Testis (tissue), 3 donors: Measurements from ENCODE around the gene KRT23. TPM values are rescaled to one million over a fixed set of nuclear protein-coding genes. Genes with fewer than 3 reads are reported as not detected.

Source experiments
- DNase-seq: peaks from one replicate; pipeline ENCODE4 v3.0.0-alpha.2; 2019
- H3K27ac ChIP-seq, 2 donors: fragments of 200-600 bp; sonication (generic); one replicate each; pipeline ENCODE4 v1.5.1; 2019
- H3K27me3 ChIP-seq: fragments of 200-600 bp; sonication (generic); one replicate; pipeline ENCODE4 v1.5.1; 2019
- H3K36me3 ChIP-seq: fragments of 200-600 bp; sonication (generic); one replicate; pipeline ENCODE4 v1.5.1; 2017; ENCODE audit warnings: low read depth; ENCODE audit errors: missing control alignments
- H3K4me1 ChIP-seq: fragments of 200-600 bp; sonication (generic); one replicate; pipeline ENCODE4 v1.5.1; 2019
- H3K4me3 ChIP-seq, 2 donors: fragments of 200-600 bp; sonication (generic); one replicate each; pipeline ENCODE4 v1.5.1; 2017 to 2019
- H3K9me3 ChIP-seq: fragments of 200-600 bp; sonication (generic); one replicate; pipeline ENCODE4 v1.5.1; 2017
- POLR2A ChIP-seq: fragments of 450-650 bp; IDR thresholded peaks from one replicate; pipeline ENCODE4 v1.6.1; 2017; ENCODE audit warnings: antibody characterized with exemption, mild to moderate bottlenecking, moderate library complexity
- WGBS, 2 donors: methylation state at CpG; one replicate each; pipeline ENCODE4 v1.1.5; 2018; 5-methylcytosine and 5-hydroxymethylcytosine counted together
- intact Hi-C: fragments of 100-400 bp; cut with DNase I; formaldehyde crosslinking; loops from one replicate; pipeline ENCODE4 v1.15.1; 2023; ENCODE audit warnings: low total_unique reads
- polyA plus RNA-seq: library from polyadenylated mRNA; stranded (reverse); fragments of 350-450 nt; fragmentation: Illumina TruSeq; extraction: RNeasy Lipid Tissue Mini Kit (QIAGEN cat#74804); gene quantifications from one replicate; pipeline ENCODE4 v1.2.3, GENCODE V29; 2014; ENCODE audit warnings: low read depth, low replicate concordance; ENCODE audit not compliant: insufficient read depth
- total RNA-seq, 2 donors: library from RNA; depleted of rRNA; stranded (reverse); fragments of >200 nt; gene quantifications; one replicate each; pipeline ENCODE4 v1.2.3, GENCODE V29; 2016
- TF ChIP-seq, protein P1 (sequence below), 3 experiments: fragments of 450-650 bp in 2 of 3; fragments of 200-600 bp in 1 of 3; sonication (generic) in 1 of 3; IDR thresholded peaks; one replicate each; pipeline ENCODE4 v1.5.1; 2016 to 2019; ENCODE audit warnings: antibody characterized with exemption in 3 of 3, mild to moderate bottlenecking in 2 of 3, moderate library complexity in 1 of 3

KRT23 gene
- total and polyA plus RNA-seq, 3 donors from 2014 or later = 14.0 to 52.2 (median 17.3) TPM

DNA sequence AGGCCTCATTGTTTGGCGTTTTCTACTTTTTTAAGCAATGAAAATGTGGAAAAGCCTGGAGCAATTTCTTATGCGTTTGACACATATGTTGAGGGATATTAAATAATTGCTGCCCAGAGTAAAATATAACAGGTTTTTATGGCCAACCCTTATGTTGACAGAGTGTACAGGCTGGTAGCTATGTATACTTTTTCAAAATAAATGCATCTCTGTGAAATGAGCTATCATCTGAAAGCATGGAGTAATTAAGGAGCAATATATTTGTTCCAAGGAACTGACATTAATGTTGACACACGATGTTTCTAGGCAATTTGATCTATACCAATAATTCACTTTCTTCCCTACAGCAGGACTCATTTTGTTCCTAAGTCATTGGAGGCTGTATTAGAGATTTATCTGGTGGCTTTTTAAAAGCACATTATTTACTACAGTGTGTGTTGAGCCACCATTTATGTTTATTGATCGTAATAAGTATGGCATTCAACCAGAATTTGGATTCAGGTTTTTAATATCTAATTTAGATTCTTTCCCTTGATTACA, 40.5 kb downstream of the KRT23 start:
- DNase-seq = no peak
- H3K4me1 ChIP-seq = no peaks in the 10 kb centered on the region
- intact Hi-C loops = no loop called here
- 90 to 91% methylated on average over 4 of the region's 4 CpGs for WGBS, 2 donors
- no peak overlapping the region for H3K4me3 ChIP-seq
- H3K36me3 ChIP-seq = no peaks in the 10 kb centered on the region
- H3K9me3 ChIP-seq = no peaks in the 10 kb centered on the region
- H3K27me3 ChIP-seq = no peaks in the 10 kb centered on the region
- TF ChIP-seq, protein P1, sequence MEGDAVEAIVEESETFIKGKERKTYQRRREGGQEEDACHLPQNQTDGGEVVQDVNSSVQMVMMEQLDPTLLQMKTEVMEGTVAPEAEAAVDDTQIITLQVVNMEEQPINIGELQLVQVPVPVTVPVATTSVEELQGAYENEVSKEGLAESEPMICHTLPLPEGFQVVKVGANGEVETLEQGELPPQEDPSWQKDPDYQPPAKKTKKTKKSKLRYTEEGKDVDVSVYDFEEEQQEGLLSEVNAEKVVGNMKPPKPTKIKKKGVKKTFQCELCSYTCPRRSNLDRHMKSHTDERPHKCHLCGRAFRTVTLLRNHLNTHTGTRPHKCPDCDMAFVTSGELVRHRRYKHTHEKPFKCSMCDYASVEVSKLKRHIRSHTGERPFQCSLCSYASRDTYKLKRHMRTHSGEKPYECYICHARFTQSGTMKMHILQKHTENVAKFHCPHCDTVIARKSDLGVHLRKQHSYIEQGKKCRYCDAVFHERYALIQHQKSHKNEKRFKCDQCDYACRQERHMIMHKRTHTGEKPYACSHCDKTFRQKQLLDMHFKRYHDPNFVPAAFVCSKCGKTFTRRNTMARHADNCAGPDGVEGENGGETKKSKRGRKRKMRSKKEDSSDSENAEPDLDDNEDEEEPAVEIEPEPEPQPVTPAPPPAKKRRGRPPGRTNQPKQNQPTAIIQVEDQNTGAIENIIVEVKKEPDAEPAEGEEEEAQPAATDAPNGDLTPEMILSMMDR (IDR thresholded peaks at IDR 0.05) = no peak
- no peak for TF ChIP-seq POLR2A
- H3K27ac ChIP-seq = no peak overlapping the region

DNA sequence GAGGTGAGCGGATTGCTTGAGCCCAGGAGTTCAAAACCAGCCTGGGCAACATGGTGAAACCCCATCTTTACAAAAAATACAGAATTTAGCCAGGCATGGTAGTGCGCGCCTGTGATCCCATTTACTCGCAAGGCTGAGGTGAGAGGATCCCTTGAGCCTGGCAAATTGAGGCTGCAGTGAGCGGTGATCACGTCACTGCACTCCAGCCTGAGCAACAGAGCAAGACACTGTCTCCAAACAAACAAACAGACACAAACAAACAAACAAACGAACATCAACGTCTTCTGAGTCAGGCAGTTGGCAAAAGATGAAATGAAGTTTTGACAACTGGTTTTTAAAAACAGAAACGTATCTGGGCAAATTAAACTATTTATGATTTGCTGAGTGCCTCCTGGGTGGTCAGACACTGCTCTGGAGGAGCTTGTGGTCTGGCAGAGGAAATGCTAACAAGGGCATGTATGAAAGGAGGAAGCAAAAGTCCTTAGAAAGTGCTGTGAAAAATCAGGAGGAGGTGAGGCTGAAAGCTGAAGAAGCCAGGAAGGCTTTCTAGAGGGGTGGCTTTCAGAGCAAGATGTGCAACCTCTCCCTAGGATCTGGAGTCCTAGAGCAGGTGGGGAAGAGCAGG, 42.2 kb downstream of the KRT23 start:
- H3K9me3 ChIP-seq = no peaks in the 10 kb centered on the region
- H3K36me3 ChIP-seq = no peaks in the 10 kb centered on the region
- H3K27me3 ChIP-seq = no peaks in the 10 kb centered on the region
- no peak for DNase-seq
- no peak overlapping the region for H3K27ac ChIP-seq
- H3K4me3 ChIP-seq = no peak overlapping the region
- WGBS, 2 donors = 68 to 71% methylated on average over 9 of the region's 9 CpGs
- no peaks in the 10 kb centered on the region for H3K4me1 ChIP-seq
- intact Hi-C loops = no loop called here
- TF ChIP-seq POLR2A = no peak
- TF ChIP-seq, protein P1 (IDR thresholded peaks at IDR 0.05) = no peak

DNA sequence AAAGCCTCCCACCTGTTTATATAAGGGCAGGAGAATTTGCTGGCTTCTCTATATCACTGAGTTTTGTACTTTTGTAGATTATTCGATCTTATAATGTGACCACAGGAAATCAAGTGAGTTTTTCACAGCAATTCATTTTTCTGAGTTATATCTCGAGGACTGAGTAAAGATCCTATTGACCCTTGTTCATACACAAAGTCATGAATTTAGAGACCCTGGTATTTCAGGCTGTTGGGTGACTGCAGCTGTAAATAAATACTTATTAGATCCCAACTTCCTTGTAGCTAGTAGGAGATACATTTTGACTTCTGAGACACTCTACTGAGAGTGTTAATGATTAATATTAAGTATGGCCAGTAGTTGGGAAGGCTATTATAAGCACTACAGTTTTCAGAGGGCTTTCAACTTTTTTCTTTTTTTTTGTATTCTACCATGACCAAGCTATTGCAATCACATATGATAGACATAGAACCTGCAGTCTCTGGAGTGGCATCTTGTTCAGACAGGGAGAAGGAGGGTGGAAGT, 49.2 kb downstream of the KRT23 start:
- Histone ChIP-seq H3K4me1 (no peaks in the 10 kb centered on the region), H3K4me3 (no peak overlapping the region), H3K27me3 (no peaks in the 10 kb centered on the region), H3K9me3 (no peaks in the 10 kb centered on the region), H3K27ac (no peak overlapping the region), H3K36me3 (no peaks in the 10 kb centered on the region)
- TF ChIP-seq POLR2A = no peak
- TF ChIP-seq, protein P1 (IDR thresholded peaks at IDR 0.05) = no peak
- intact Hi-C loops = no loop called here
- no peak for DNase-seq
- WGBS, 2 donors = 88 to 90% methylated on average over 2 of the region's 2 CpGs

DNA sequence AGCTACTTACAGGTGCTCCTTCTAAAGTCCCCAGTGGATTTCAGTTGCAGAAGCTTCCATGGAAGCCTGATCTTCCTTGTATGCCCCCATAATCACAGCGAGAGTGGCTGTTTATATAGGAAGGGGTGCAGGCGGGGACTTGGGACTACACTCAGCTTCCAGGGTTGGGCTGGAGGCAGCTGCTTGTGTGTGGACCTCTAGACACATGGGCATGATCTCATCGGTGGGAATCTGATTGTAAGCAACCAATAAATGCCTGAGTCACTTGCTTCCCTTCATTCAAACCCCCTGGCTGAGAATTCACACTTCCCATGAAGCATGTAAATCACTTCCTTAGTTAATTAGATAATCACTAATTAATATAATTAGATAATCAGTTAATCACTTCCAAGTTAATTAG, 51.4 kb downstream of the KRT23 start:
- Histone ChIP-seq H3K27me3 (no peaks in the 10 kb centered on the region), H3K4me1 (no peaks in the 10 kb centered on the region), H3K27ac (no peak overlapping the region), H3K4me3 (no peak overlapping the region), H3K36me3 (no peaks in the 10 kb centered on the region), H3K9me3 (no peaks in the 10 kb centered on the region)
- intact Hi-C loops = no loop called here
- WGBS, 2 donors = 77 to 85% methylated on average over 3 of the region's 3 CpGs
- TF ChIP-seq POLR2A = no peak
- TF ChIP-seq, protein P1 (IDR thresholded peaks at IDR 0.05) = no peak
- DNase-seq = no peak
